ENCODE measurements around the gene CTDSP2.
"Not testable (repeated sequence)": the region's sequence is repeated elsewhere in the genome, so short reads cannot be mapped to it uniquely, and the experiment has no call there.

CTDSP2 gene

GRCh38 chr12:57863676-57864075 lies 17.1 kb upstream of the CTDSP2 start:
- H3K79me2 ChIP-seq (ENCODE audit: control insufficient read depth, low read length) = no peaks in the 10 kb centered on the region
- H3K4me2 ChIP-seq (ENCODE audit: low read length) = no peak overlapping the region
- peaks cover 48% of the 10 kb centered on the region for H3K27me3 ChIP-seq (ENCODE audit: control insufficient read depth, low read length)
- H4K20me1 ChIP-seq (ENCODE audit: control insufficient read depth, insufficient read depth, low read depth, low read length) = no peaks in the 10 kb centered on the region
- H3K36me3 ChIP-seq (ENCODE audit: control insufficient read depth, low read length) = no peaks in the 10 kb centered on the region
- no peak overlapping the region for H3K4me3 ChIP-seq (ENCODE audit: low read length)
- H3F3A ChIP-seq (ENCODE audit: control insufficient read depth, insufficient read depth) = no peaks in the 10 kb centered on the region
- no peak for TF ChIP-seq CTCF (IDR thresholded peaks at IDR 0.05; ENCODE audit: low read depth, low read length, poor library complexity, severe bottlenecking)
- TF ChIP-seq EZH2phosphoT487 (IDR thresholded peaks at IDR 0.05; ENCODE audit: borderline replicate concordance, low read length) = no peak
- no peaks in the 10 kb centered on the region for H3K9me3 ChIP-seq (ENCODE audit: control insufficient read depth, insufficient read depth, low read length)
- H3K4me1 ChIP-seq (ENCODE audit: control insufficient read depth, low read length) = peaks cover 10% of the 10 kb centered on the region
- H3K9me2 ChIP-seq (replicated peaks; ENCODE audit: control insufficient read depth, low read length) = no peaks in the 10 kb centered on the region
- H3K27ac ChIP-seq (ENCODE audit: low read depth, low read length) = no peak overlapping the region

- Histone ChIP-seq H3F3A (ENCODE audit: control insufficient read depth, insufficient read depth) (no peaks in the 10 kb centered on the region), H3K9me3 (ENCODE audit: control insufficient read depth, insufficient read depth, low read length) (no peaks in the 10 kb centered on the region), H3K4me2 (ENCODE audit: low read length) (no peak overlapping the region), H3K9me2 (replicated peaks; ENCODE audit: control insufficient read depth, low read length) (no peaks in the 10 kb centered on the region), H3K36me3 (ENCODE audit: control insufficient read depth, low read length) (no peaks in the 10 kb centered on the region), H4K20me1 (ENCODE audit: control insufficient read depth, insufficient read depth, low read depth, low read length) (no peaks in the 10 kb centered on the region), H3K4me3 (ENCODE audit: low read length) (no peak overlapping the region), H3K27ac (ENCODE audit: low read depth, low read length) (no peak overlapping the region), H3K27me3 (ENCODE audit: control insufficient read depth, low read length) (peaks cover 48% of the 10 kb centered on the region), H3K4me1 (ENCODE audit: control insufficient read depth, low read length) (peaks cover 10% of the 10 kb centered on the region), H3K79me2 (ENCODE audit: control insufficient read depth, low read length) (no peaks in the 10 kb centered on the region)
- TF ChIP-seq EZH2phosphoT487 (IDR thresholded peaks at IDR 0.05; ENCODE audit: borderline replicate concordance, low read length) (no peak), CTCF (IDR thresholded peaks at IDR 0.05; ENCODE audit: low read depth, low read length, poor library complexity, severe bottlenecking) (no peak)
These were observed 15.4 kb upstream of the CTDSP2 start for GRCh38 chr12:57861967-57862366.

GRCh38 chr12:57860883-57861282 lies 14.4 kb upstream of the CTDSP2 start:
- not testable (repeated sequence) for H3K27ac ChIP-seq (ENCODE audit: low read depth, low read length); H3K9me3 ChIP-seq (ENCODE audit: control insufficient read depth, insufficient read depth, low read length); H3K79me2 ChIP-seq (ENCODE audit: control insufficient read depth, low read length); H3K4me2 ChIP-seq (ENCODE audit: low read length); H4K20me1 ChIP-seq (ENCODE audit: control insufficient read depth, insufficient read depth, low read depth, low read length); H3K9me2 ChIP-seq (replicated peaks; ENCODE audit: control insufficient read depth, low read length); H3K4me3 ChIP-seq (ENCODE audit: low read length); H3K36me3 ChIP-seq (ENCODE audit: control insufficient read depth, low read length); H3F3A ChIP-seq (ENCODE audit: control insufficient read depth, insufficient read depth)
- Histone ChIP-seq H3K4me1 (ENCODE audit: control insufficient read depth, low read length) (peaks cover 10% of the 10 kb centered on the region), H3K27me3 (ENCODE audit: control insufficient read depth, low read length) (peaks cover 47% of the 10 kb centered on the region)

GRCh38 chr12:57859121-57859520 lies 12.6 kb upstream of the CTDSP2 start:
- Histone ChIP-seq H3K9me2 (replicated peaks; ENCODE audit: control insufficient read depth, low read length) (no peaks in the 10 kb centered on the region), H3K4me1 (ENCODE audit: control insufficient read depth, low read length) (peaks cover under 1% of the 10 kb centered on the region; the same call in 1 of the 2 replicates)
- TF ChIP-seq EZH2phosphoT487 (IDR thresholded peaks at IDR 0.05; ENCODE audit: borderline replicate concordance, low read length) (no peak), CTCF (IDR thresholded peaks at IDR 0.05; ENCODE audit: low read depth, low read length, poor library complexity, severe bottlenecking) (no peak)

GRCh38 chr12:57858123-57858522 lies 11.6 kb upstream of the CTDSP2 start:
- H3K4me2 ChIP-seq (ENCODE audit: low read length); H3F3A ChIP-seq (ENCODE audit: control insufficient read depth, insufficient read depth); H3K4me1 ChIP-seq (ENCODE audit: control insufficient read depth, low read length); H3K27ac ChIP-seq (ENCODE audit: low read depth, low read length); H3K9me3 ChIP-seq (ENCODE audit: control insufficient read depth, insufficient read depth, low read length); H3K79me2 ChIP-seq (ENCODE audit: control insufficient read depth, low read length); H3K9me2 ChIP-seq (replicated peaks; ENCODE audit: control insufficient read depth, low read length); H3K4me3 ChIP-seq (ENCODE audit: low read length); H4K20me1 ChIP-seq (ENCODE audit: control insufficient read depth, insufficient read depth, low read depth, low read length); H3K36me3 ChIP-seq (ENCODE audit: control insufficient read depth, low read length): not testable (repeated sequence)
- peaks cover 22% of the 10 kb centered on the region for H3K27me3 ChIP-seq (ENCODE audit: control insufficient read depth, low read length)

More at GRCh38 chr12:57859121-57859520, 12.6 kb upstream of the CTDSP2 start:
- H3K27ac ChIP-seq (ENCODE audit: low read depth, low read length) = no peak overlapping the region
- H3K36me3 ChIP-seq (ENCODE audit: control insufficient read depth, low read length) = no peaks in the 10 kb centered on the region
- H4K20me1 ChIP-seq (ENCODE audit: control insufficient read depth, insufficient read depth, low read depth, low read length) = no peaks in the 10 kb centered on the region
- H3K4me2 ChIP-seq (ENCODE audit: low read length) = no peak overlapping the region
- peaks cover 29% of the 10 kb centered on the region for H3K27me3 ChIP-seq (ENCODE audit: control insufficient read depth, low read length)
- no peaks in the 10 kb centered on the region for H3K79me2 ChIP-seq (ENCODE audit: control insufficient read depth, low read length)
- H3K9me3 ChIP-seq (ENCODE audit: control insufficient read depth, insufficient read depth, low read length) = no peaks in the 10 kb centered on the region
- no peak overlapping the region for H3K4me3 ChIP-seq (ENCODE audit: low read length)
- H3F3A ChIP-seq (ENCODE audit: control insufficient read depth, insufficient read depth) = no peaks in the 10 kb centered on the region
